Endothelial cell of umbilical vein (primary cell): ENCODE data around the gene LIX1. TPM values are rescaled to one million over a fixed set of nuclear protein-coding genes. Genes with fewer than 3 reads are reported as not detected.

Source experiments
- BruUV-seq: library from RNA; stranded (reverse); fragments of 400-500 nt; replicated peaks from 2 replicates; lab custom pipeline; 2021; lab: Mats Ljungman, UMichigan
- CTCF ChIA-PET: fragments of 300-600, 350-600 bp; sonication (Branson Sonifier 250); formaldehyde crosslinking; loops from one replicate; lab custom pipeline; 2021; ENCODE audit warnings: antibody characterized with exemption, inconsistent platforms; lab: Charles Lee
- POLR2A ChIA-PET: fragments of 300-600, 350-600 bp; sonication (Branson Sonifier 250); formaldehyde crosslinking; loops from one replicate; lab custom pipeline; 2021; ENCODE audit warnings: antibody characterized with exemption, inconsistent platforms; lab: Charles Lee
- DNase-seq: peaks from one replicate; pipeline ENCODE4 v3.0.0-alpha.2; 2011; ENCODE audit warnings: low read depth, low spot score
- FAIRE-seq: peaks from 2 replicates; lab custom pipeline; 2011; peaks lifted over from hg19 to GRCh38; lab: Jason Lieb, UNC
- H2AFZ ChIP-seq: 2 replicates; pipeline ENCODE4 v1.6.0; 2012; ENCODE audit warnings: low read depth, low read length, control low read depth, inconsistent platforms
- H3K27ac ChIP-seq: 2 replicates; pipeline ENCODE4 v1.5.1; 2011; ENCODE audit warnings: low read depth, mild to moderate bottlenecking, control low read depth, low read length, moderate library complexity; ENCODE audit not compliant: insufficient read depth
- H3K27me3 ChIP-seq, 2 experiments: 2 replicates each; pipeline versions ENCODE4 v1.6.0 to v1.6.1; 2011; ENCODE audit warnings: low read length in 2 of 2, mixed read lengths in 1 of 2; ENCODE audit not compliant: control insufficient read depth in 2 of 2, insufficient read depth in 2 of 2
- H3K36me3 ChIP-seq, 2 experiments: 2 replicates in 1 of 2; 3 replicates in 1 of 2; pipeline ENCODE4 v1.5.1; 2011; ENCODE audit warnings: low read length in 2 of 2, mild to moderate bottlenecking in 1 of 2, moderate library complexity in 1 of 2; ENCODE audit not compliant: control insufficient read depth in 2 of 2, insufficient read depth in 2 of 2; ENCODE audit errors: extremely low read depth in 1 of 2
- H3K4me1 ChIP-seq: 3 replicates; pipeline ENCODE4 v1.5.1; 2011; ENCODE audit warnings: mild to moderate bottlenecking, low read length; ENCODE audit not compliant: control insufficient read depth, insufficient read depth; ENCODE audit errors: extremely low read depth
- H3K4me2 ChIP-seq: 2 replicates; pipeline ENCODE4 v1.6.1; 2011; ENCODE audit warnings: low read length, control low read depth, mixed read lengths; ENCODE audit not compliant: insufficient read depth
- H3K4me3 ChIP-seq, 3 experiments: fragments of 200-600 bp in 1 of 3; sonication (generic), shearing (Covaris generic) in 1 of 3; replicated peaks in 1 of 3; 2 replicates each; pipeline ENCODE4 v1.5.1; 2011 to 2016; ENCODE audit warnings: control low read depth in 3 of 3, low read length in 3 of 3, mild to moderate bottlenecking in 2 of 3, inconsistent platforms in 1 of 3, low read depth in 1 of 3, moderate library complexity in 1 of 3; ENCODE audit not compliant: insufficient read depth in 1 of 3
- H3K79me2 ChIP-seq: 2 replicates; pipeline ENCODE4 v1.6.0; 2012; ENCODE audit warnings: low read length, inconsistent platforms; ENCODE audit not compliant: control insufficient read depth, insufficient read depth
- H3K9ac ChIP-seq: replicated peaks from 2 replicates; pipeline ENCODE3; 2011; ENCODE audit warnings: low read length, control low read depth; ENCODE audit not compliant: insufficient read depth; ENCODE audit errors: extremely low read depth
- H3K9me1 ChIP-seq: replicated peaks from 3 replicates; pipeline ENCODE4 v1.6.0; 2011; ENCODE audit warnings: mild to moderate bottlenecking, low read length; ENCODE audit not compliant: control insufficient read depth, insufficient read depth; ENCODE audit errors: extremely low read depth
- H3K9me3 ChIP-seq: replicated peaks from 2 replicates; pipeline ENCODE4 v1.5.1; 2012; ENCODE audit warnings: low read length, inconsistent platforms; ENCODE audit not compliant: control insufficient read depth, insufficient read depth
- H4K20me1 ChIP-seq: replicated peaks from 2 replicates; pipeline ENCODE3; 2011; ENCODE audit warnings: mild to moderate bottlenecking, low read length; ENCODE audit not compliant: control insufficient read depth, insufficient read depth; ENCODE audit errors: extremely low read depth
- EZH2 ChIP-seq: IDR thresholded peaks from 2 replicates; pipeline ENCODE4 v1.6.1; 2012; ENCODE audit warnings: borderline replicate concordance, low read depth, mild to moderate bottlenecking, moderate library complexity, low read length, inconsistent platforms; ENCODE audit not compliant: severe bottlenecking
- FOS ChIP-seq: IDR thresholded peaks from 2 replicates; pipeline ENCODE4 v1.6.1; 2011; ENCODE audit warnings: mild to moderate bottlenecking, low read length, moderate library complexity, borderline replicate concordance; ENCODE audit not compliant: insufficient read depth
- GATA2 ChIP-seq: IDR thresholded peaks from 2 replicates; pipeline ENCODE4 v1.7.0; 2011; ENCODE audit warnings: low read depth, mild to moderate bottlenecking, moderate library complexity, mixed read lengths, low read length; ENCODE audit not compliant: insufficient read length, insufficient read depth
- JUN ChIP-seq: IDR thresholded peaks from 2 replicates; pipeline ENCODE4 v1.6.1; 2011; ENCODE audit warnings: borderline replicate concordance, low read depth; ENCODE audit not compliant: insufficient read length, insufficient read depth
- MAX ChIP-seq: IDR thresholded peaks from 2 replicates; pipeline ENCODE4 v1.6.1; 2011; ENCODE audit not compliant: insufficient read depth, insufficient read length
- MYC ChIP-seq: IDR thresholded peaks from one replicate; pipeline ENCODE4 v1.6.1; 2011; ENCODE audit warnings: mild to moderate bottlenecking, low read depth, low read length
- POLR2A ChIP-seq: IDR thresholded peaks from 2 replicates; pipeline ENCODE4 v1.6.1; 2012; ENCODE audit warnings: low read depth, mild to moderate bottlenecking, control low read depth, low read length
- POLR2AphosphoS5 ChIP-seq: IDR thresholded peaks from 2 replicates; pipeline ENCODE4 v1.6.1; 2012; ENCODE audit warnings: low read depth, mild to moderate bottlenecking, control low read depth, low read length, moderate library complexity; ENCODE audit not compliant: insufficient read depth
- dilution Hi-C: fragments of 300-500 bp; cut with MboI; formaldehyde crosslinking; loops from one replicate; pipeline ENCODE4 v1.15.0; 2019; ENCODE audit warnings: low sequenced_read_pairs; ENCODE audit not compliant: extremely low pct_ligation_motif_present
- intact Hi-C: fragments of 100-400 bp; cut with micrococcal nuclease; formaldehyde crosslinking; loops from one replicate; pipeline ENCODE4 v1.10.0; 2022
- polyA plus RNA-seq, 4 experiments: library from polyadenylated mRNA; depleted of rRNA in 3 of 4; stranded (reverse) in 3 of 4; unstranded in 1 of 4; fragments of >200 nt; gene quantifications; 2 replicates each; pipeline versions ENCODE4 v1.2.1 to v1.2.3, GENCODE V29; 2011 to 2012; ENCODE audit warnings: missing spikeins in 1 of 4
- total RNA-seq: library from RNA; stranded (reverse); gene quantifications from 2 replicates; pipeline ENCODE4 v1.2.3, GENCODE V29; 2021
- TF ChIP-seq, protein P1 (sequence below), 2 donors: IDR thresholded peaks; 1 replicate in 1 of 2; 2 replicates in 1 of 2; pipeline ENCODE4 v1.5.1; 2011; ENCODE audit warnings: low read length in 2 of 2, mild to moderate bottlenecking in 2 of 2, moderate library complexity in 2 of 2, control low read depth in 1 of 2, inconsistent platforms in 1 of 2, low read depth in 1 of 2; ENCODE audit not compliant: insufficient read depth in 1 of 2; ENCODE audit errors: extremely low read depth in 1 of 2

The LIX1 gene
- total and polyA plus RNA-seq, 2 donors (not counting 3 experiments of a cell fraction or from before 2014, with no cell fraction given), result not detected

DNA sequence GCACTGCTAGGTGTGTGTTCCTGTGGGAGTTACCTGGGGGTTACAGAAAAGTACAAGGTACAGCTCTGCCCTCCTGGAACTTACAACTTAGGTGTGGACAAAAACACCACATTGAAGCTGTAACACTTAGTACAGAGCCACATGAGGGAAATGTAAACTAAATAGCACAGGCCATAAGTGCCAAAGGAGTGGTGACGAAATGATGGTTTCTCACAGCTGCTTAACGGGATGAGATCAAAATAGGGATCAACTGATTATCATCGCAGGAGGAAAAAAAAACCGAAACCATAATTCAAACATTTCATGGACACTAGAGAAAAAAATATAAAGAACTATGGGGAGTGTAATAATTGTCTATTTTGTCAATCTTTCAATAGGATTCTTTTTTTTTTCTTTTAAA, 5.9 kb downstream of the LIX1 start:
- H3K9ac ChIP-seq, result no peak overlapping the region
- H2AFZ ChIP-seq, result no peak overlapping the region
- peaks cover 5 to 12% of the 10 kb centered on the region in 2 experiments for H3K27me3 ChIP-seq
- H3K4me1 ChIP-seq, result no peaks in the 10 kb centered on the region
- ChIA-PET POLR2A (no interaction called here), CTCF (interaction anchor here (1.3 kb wide), 1 partner anchor 139 kb away, joined by 5 read pairs; no protein-coding TSS in a partner anchor)
- no peak overlapping the region for H3K27ac ChIP-seq
- no peaks in the 10 kb centered on the region for H4K20me1 ChIP-seq
- TF ChIP-seq MAX (no peak), GATA2 (no peak), JUN (no peak), MYC (no peak), POLR2A (no peak), POLR2AphosphoS5 (no peak), EZH2 (no peak), FOS (no peak)
- TF ChIP-seq, protein P1, sequence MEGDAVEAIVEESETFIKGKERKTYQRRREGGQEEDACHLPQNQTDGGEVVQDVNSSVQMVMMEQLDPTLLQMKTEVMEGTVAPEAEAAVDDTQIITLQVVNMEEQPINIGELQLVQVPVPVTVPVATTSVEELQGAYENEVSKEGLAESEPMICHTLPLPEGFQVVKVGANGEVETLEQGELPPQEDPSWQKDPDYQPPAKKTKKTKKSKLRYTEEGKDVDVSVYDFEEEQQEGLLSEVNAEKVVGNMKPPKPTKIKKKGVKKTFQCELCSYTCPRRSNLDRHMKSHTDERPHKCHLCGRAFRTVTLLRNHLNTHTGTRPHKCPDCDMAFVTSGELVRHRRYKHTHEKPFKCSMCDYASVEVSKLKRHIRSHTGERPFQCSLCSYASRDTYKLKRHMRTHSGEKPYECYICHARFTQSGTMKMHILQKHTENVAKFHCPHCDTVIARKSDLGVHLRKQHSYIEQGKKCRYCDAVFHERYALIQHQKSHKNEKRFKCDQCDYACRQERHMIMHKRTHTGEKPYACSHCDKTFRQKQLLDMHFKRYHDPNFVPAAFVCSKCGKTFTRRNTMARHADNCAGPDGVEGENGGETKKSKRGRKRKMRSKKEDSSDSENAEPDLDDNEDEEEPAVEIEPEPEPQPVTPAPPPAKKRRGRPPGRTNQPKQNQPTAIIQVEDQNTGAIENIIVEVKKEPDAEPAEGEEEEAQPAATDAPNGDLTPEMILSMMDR (IDR thresholded peaks at IDR 0.05; ENCODE audit: extremely low read depth in 1 of 2, insufficient read depth in 1 of 2, low read depth in 1 of 2, low read length in 2 of 2), result no peak
- no peaks in the 10 kb centered on the region for H3K9me3 ChIP-seq
- FAIRE-seq (no peak), DNase-seq (no peak)
- intact Hi-C loops (no loop called here), dilution Hi-C loops (no loop called here)
- no peaks in the 10 kb centered on the region for H3K9me1 ChIP-seq
- BruUV-seq, result no TSS peak
- H3K4me2 ChIP-seq, result no peak overlapping the region
- no peak overlapping the region for H3K4me3 ChIP-seq
- H3K36me3 ChIP-seq, result no peaks in the 10 kb centered on the region
- no peaks in the 10 kb centered on the region for H3K79me2 ChIP-seq
